Effector memory CD8-positive, alpha-beta T cell (primary cell): ENCODE data around the gene RCL1.
A peak's percentile ranks its signal among the peaks of the same experiment; 100 is the strongest.
"Not testable (repeated sequence)": the region's sequence is repeated elsewhere in the genome, so short reads cannot be mapped to it uniquely, and the experiment has no call there.

Experiments used
- ATAC-seq: fragments of 150-1000 bp; cut with Tn5 transposase; replicated peaks from 2 replicates; pipeline ENCODE4 v1.10.0; 2021; ENCODE audit warnings: mild to moderate bottlenecking, moderate library complexity
- DNase-seq, 3 experiments: peaks; one replicate each; pipeline ENCODE4 v3.0.0; 2021
- H3K27ac Mint-ChIP-seq, 2 donors: one replicate each; pipeline ENCODE4 v1.8.0; 2022; ENCODE audit warnings: mild to moderate bottlenecking in 2 of 2, mixed read lengths in 2 of 2, moderate library complexity in 2 of 2
- H3K27me3 Mint-ChIP-seq, 2 donors: one replicate each; pipeline ENCODE4 v1.8.0; 2022; ENCODE audit warnings: mixed read lengths in 2 of 2
- H3K36me3 Mint-ChIP-seq: one replicate; pipeline ENCODE4 v1.8.0; 2022; ENCODE audit warnings: mild to moderate bottlenecking, moderate library complexity, mixed read lengths; ENCODE audit not compliant: insufficient read depth
- H3K4me1 Mint-ChIP-seq, 2 donors: one replicate each; pipeline ENCODE4 v1.8.0; 2022; ENCODE audit warnings: low read depth in 2 of 2, mixed read lengths in 2 of 2
- H3K4me3 Mint-ChIP-seq, 2 donors: one replicate each; pipeline ENCODE4 v1.8.0; 2022; ENCODE audit warnings: mild to moderate bottlenecking in 2 of 2, mixed read lengths in 2 of 2, moderate library complexity in 2 of 2
- H3K9me3 Mint-ChIP-seq, 2 donors: one replicate each; pipeline ENCODE4 v1.8.0; 2022; ENCODE audit warnings: mixed read lengths in 2 of 2

RCL1 gene

DNA sequence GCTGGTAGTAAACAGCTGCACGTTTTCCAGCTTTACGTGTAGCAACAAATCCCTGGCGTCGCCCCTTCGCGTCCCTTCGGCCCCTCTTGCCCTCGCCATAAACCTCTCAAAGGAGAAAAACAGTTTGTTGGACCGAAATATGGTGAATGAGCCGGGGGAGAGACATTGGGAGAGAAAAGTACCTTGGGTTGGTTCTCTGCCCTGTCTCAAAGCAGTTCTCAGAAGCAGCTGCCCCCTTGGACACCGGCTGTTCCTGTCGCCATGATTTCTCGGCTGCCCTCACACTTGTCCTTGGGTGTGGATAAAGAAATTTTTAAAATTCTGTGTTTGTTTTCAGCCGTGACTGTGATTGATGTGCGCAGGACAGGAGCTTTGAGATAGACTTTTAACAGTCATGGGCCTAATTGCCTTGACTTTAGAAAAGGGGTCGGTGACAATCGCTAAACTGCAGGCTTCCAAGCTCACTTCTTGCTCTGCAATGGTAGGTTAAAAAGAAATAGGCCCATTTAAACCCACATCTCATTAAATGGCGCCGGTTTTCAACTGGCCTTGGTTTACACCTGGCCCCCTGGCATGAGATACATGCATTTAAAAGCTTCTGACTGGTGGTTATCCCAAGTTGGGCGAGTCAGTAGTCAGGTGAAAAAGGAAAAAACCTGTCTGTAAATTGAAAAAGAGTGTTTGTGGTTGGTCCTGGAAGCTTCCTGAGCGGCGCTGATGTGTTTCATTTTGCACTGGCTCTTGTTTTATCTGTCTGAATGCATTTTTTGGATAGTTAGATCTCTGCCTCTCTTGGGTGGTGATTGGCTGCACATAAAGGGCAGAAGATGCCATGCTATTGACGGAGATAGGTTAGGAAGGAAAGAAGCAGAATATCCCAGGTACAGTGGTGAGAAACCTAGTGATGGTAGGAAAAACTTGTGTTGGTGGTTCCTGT lies 983 bp downstream of the RCL1 start:
- Mint-ChIP-seq H3K4me1 (peaks cover 25 to 40% of the 10 kb centered on the region in 2 donors), H3K9me3 (no peaks in the 10 kb centered on the region), H3K27me3 (no peaks in the 10 kb centered on the region), H3K4me3 (peak overlapping the region; percentile 93 to 94), H3K27ac (peak overlapping the region; percentile 93 to 99), H3K36me3 (peaks cover 8% of the 10 kb centered on the region)
- ATAC-seq (no peak), DNase-seq (no peak)

DNA sequence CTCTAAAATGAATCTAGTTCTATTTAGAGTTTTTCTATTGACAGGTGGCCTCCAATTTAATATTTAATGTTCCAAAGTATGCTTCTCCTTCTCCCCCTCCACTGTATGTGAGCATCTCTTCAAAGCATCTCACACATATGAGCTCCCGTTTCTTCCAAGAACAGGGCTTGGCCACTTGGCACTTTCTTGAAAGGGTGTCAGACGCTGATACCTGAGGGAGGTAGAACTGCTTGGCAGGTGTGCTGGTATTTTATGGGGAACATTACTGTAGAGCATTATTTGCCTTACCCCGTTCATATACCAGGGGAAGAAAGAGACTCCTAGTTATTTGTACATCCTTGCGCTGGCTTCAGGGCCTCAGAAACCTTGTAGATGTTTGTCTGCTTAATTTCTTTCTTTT lies 1.9 kb downstream of the RCL1 start:
- peaks cover 8% of the 10 kb centered on the region for H3K36me3 Mint-ChIP-seq
- H3K27ac Mint-ChIP-seq: no peak overlapping the region
- no peaks in the 10 kb centered on the region for H3K27me3 Mint-ChIP-seq
- peak overlapping the region in 1 of 2 donors; percentile 93 for H3K4me3 Mint-ChIP-seq
- ATAC-seq (no peak), DNase-seq (no peak)
- H3K9me3 Mint-ChIP-seq: no peaks in the 10 kb centered on the region
- H3K4me1 Mint-ChIP-seq: peaks cover 27 to 44% of the 10 kb centered on the region in 2 donors

DNA sequence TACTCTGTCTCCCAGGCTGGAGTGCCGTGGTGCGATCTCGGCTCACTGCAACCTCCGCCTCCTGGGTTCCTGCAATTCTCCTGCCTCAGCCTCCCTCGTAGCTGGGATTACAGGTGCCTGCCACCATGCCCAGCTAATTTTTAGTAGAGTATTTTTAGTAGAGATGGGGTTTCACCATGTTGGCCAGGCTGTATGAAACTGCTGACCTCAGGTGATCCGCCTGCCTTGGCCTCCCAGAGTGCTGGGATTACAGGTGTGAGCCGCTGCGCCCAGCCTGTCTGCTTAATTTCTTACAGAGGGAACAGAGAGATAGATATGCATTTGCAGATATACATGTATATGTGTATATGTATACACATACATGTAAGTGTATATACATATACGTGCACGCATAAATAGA lies 2.4 kb downstream of the RCL1 start:
- H3K27ac Mint-ChIP-seq, ATAC-seq, H3K27me3 Mint-ChIP-seq, DNase-seq, H3K36me3 Mint-ChIP-seq, H3K4me3 Mint-ChIP-seq, H3K9me3 Mint-ChIP-seq: not testable (repeated sequence)
- H3K4me1 Mint-ChIP-seq: peaks cover 27 to 44% of the 10 kb centered on the region in 2 donors

DNA sequence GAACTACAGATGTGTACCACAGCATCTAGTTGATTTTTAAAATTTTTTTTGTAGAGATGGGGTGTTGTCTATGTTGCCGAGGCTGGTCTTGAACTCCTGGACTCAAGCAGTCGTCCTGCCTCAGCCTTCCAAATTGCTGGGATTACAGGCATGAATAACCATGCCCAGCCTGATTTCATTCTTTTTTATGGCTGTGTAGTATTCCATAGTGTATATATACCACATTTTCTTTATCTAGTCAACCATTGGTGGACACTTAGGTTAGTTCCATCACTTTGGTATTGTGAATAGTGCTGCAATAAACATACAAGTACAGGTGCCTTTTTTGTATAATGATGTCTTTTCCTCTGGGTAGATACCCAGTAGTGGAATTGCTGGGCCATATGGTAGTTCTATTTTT lies 3.8 kb downstream of the RCL1 start:
- no peak overlapping the region for H3K4me3 Mint-ChIP-seq
- no peak overlapping the region for H3K27ac Mint-ChIP-seq
- peaks cover 8% of the 10 kb centered on the region for H3K36me3 Mint-ChIP-seq
- peaks cover 29 to 44% of the 10 kb centered on the region in 2 donors for H3K4me1 Mint-ChIP-seq
- no peaks in the 10 kb centered on the region for H3K27me3 Mint-ChIP-seq
- H3K9me3 Mint-ChIP-seq: no peaks in the 10 kb centered on the region
- DNase-seq: no peak
- no peak for ATAC-seq

DNA sequence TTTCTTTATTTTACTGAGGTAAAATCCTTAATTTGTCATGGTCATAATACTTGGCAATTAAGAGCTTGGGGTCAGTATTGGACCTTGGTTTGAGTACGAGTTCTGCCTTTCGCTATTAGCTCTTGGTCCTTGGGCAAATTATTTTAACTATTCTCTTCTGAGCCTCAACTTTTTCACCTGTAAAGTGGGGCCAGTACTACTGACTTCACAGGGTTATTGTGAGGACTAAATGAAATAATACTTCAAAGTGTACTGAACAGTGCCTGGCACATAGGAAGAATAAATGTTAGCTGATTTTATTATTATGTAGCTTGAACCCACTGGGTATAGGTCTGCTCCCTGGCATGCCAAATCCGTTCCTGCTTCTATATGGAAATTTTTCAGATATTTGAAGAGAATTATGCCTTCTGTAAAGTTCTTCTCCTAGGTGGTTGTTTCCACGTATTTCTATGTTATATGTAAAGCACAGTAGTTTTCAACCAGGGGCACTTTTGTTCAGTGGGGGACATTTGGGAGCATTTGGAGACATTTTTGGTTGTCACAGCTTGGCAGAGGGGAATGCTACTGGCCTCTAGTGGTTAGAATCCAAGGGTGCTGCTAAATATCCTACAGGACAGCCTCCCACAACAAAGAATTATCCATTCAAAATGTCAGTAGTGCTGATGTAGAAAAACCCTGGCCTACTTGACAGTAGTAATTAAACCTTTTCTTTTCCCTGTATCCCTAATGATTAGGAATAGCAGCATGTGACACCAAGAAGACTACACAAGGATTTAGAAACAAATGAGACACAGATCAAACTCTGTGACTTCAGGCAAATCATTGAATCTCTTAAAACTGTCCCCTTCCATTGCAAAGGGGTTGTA lies 4.5 kb downstream of the RCL1 start:
- ATAC-seq: no peak
- Mint-ChIP-seq H3K9me3 (no peaks in the 10 kb centered on the region), H3K27ac (peak overlapping the region in 1 of 2 donors; percentile 21), H3K27me3 (no peaks in the 10 kb centered on the region), H3K4me3 (no peak overlapping the region), H3K36me3 (peaks cover 8% of the 10 kb centered on the region), H3K4me1 (peaks cover 26 to 38% of the 10 kb centered on the region in 2 donors)
- no peak for DNase-seq

DNA sequence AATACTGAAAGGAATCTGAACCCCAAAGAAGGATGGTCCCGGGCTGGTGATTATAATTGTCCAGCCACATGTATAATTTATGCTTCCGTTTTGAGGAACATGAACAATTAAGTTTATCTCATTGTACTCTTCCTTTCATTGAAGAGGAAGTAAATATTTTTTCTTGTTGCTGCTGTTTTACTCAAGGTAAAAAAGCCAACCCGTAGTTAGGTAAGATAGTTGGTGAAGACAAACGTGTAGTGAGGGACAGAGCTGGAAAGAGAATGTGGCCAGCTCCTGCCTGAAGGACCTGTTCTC lies 5.1 kb downstream of the RCL1 start:
- DNase-seq: no peak
- Mint-ChIP-seq H3K36me3 (peaks cover 5% of the 10 kb centered on the region), H3K9me3 (no peaks in the 10 kb centered on the region), H3K27ac (peak overlapping the region in 1 of 2 donors; percentile 21), H3K27me3 (no peaks in the 10 kb centered on the region), H3K4me1 (peaks cover 26 to 38% of the 10 kb centered on the region in 2 donors), H3K4me3 (no peak overlapping the region)
- ATAC-seq: no peak

DNA sequence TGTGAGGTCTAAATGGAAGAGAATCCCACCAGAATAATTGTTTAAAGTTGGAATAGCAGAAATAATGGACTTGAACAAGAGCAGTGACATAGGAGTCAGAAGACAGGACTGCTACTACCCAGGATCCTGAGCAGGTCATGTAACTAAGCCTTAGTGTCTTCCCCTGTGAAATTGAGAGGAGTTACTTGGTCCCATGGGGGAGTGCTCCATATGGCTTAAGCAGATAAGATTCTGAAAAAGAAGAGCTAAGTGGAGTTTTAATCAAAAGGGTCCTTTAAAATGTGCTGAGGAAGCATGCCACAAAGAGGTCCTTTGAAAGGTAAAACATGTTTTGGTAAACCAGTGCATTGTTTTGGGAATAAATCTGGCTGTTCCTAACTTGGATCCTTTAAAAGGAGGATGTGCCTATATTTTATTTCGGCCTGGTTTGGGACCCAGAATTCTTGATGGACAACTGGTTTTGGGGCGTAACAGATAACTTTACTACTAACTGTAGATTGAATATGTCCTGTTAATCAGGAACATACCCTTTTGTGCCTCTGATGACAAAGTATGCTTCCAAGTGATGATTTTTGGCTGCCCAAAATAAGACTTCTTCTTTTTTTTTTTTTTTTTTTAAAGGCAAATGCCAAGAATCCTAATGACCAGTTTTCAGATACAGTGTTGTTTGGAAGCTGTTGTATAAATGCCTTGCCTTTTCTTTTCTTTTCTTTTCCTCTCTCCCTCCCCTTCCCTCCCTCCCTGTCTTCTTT lies 5.7 kb downstream of the RCL1 start:
- no peak overlapping the region for H3K4me3 Mint-ChIP-seq
- no peaks in the 10 kb centered on the region for H3K36me3 Mint-ChIP-seq
- H3K9me3 Mint-ChIP-seq: no peaks in the 10 kb centered on the region
- no peaks in the 10 kb centered on the region for H3K27me3 Mint-ChIP-seq
- H3K4me1 Mint-ChIP-seq: peaks cover 24 to 38% of the 10 kb centered on the region in 2 donors
- no peak for ATAC-seq
- H3K27ac Mint-ChIP-seq: peak overlapping the region in 1 of 2 donors; percentile 21
- no peak for DNase-seq

DNA sequence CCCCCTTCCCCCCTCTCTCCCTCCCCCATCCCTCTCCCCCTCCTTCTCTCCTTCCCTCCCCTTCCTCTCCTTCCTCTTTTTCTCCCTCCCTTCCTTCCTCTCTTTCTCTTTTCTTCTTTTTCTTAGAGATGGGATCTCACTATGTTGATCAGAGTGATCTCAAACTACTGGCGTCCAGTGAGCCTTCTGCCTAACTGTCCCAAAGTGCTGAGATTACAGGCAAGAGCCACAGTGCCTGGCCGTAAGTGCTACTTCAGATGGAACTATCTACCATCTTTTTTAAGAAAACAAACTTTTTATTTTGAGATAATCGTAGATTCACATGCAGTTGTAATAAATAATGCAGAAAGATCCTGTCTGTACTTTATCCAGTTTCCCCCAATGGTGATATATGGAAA lies 6.3 kb downstream of the RCL1 start:
- no peak for ATAC-seq
- Mint-ChIP-seq H3K4me1 (peaks cover 26 to 40% of the 10 kb centered on the region in 2 donors), H3K27me3 (no peaks in the 10 kb centered on the region), H3K9me3 (no peaks in the 10 kb centered on the region), H3K27ac (no peak overlapping the region), H3K36me3 (no peaks in the 10 kb centered on the region), H3K4me3 (no peak overlapping the region)
- no peak for DNase-seq

DNA sequence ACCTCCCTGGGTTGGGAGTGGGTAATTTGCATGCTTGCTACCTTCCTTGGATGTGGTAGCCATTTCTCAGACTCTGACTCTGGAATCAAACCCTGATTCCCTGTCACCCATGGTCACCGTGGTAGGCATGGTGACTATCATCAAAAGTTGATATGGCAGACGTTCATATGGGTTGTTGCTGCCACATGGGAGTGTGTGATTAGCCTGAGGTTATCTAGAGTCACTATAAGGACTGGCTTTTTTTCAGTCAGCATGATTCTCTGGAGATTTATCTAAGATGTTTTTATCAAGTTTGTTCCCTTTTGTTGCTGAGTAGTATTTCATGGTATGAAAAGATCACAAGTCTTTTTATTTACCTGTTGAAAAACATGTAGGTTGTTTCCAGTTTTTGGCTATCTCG lies 7.0 kb downstream of the RCL1 start:
- peaks cover 21 to 33% of the 10 kb centered on the region in 2 donors for H3K4me1 Mint-ChIP-seq
- H3K9me3 Mint-ChIP-seq: no peaks in the 10 kb centered on the region

DNA sequence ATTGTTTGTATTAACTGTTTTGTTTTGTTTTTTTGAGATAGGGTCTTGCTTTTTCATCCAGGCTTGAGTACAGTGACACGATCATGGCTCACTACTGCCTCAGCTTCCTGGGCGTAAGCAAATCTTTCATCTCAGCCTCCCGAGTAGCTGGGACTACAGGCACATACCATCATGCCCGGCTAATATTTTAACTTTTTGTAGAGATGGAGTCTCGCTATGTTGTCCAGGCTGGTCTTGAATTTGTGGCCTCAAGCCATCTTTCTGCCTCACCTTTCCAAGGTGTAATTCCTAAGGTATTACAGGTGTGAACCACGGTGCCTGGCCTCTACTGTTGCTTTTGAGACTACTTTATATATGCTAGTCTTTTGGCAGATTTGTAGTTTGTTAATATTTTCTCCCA lies 8.4 kb downstream of the RCL1 start:
- Mint-ChIP-seq H3K27me3 (no peaks in the 10 kb centered on the region), H3K4me1 (peaks cover 20 to 24% of the 10 kb centered on the region in 2 donors), H3K36me3 (peaks cover 3% of the 10 kb centered on the region), H3K27ac (no peak overlapping the region), H3K4me3 (no peak overlapping the region), H3K9me3 (peaks cover 5 to 10% of the 10 kb centered on the region in 2 donors)
- DNase-seq (no peak), ATAC-seq (no peak)

More for the DNA sequence above, 7.0 kb downstream of the RCL1 start:
- no peak for ATAC-seq
- no peak for DNase-seq
- H3K36me3 Mint-ChIP-seq: peaks cover under 1% of the 10 kb centered on the region
- H3K27ac Mint-ChIP-seq: no peak overlapping the region
- no peaks in the 10 kb centered on the region for H3K27me3 Mint-ChIP-seq
- no peak overlapping the region for H3K4me3 Mint-ChIP-seq

DNA sequence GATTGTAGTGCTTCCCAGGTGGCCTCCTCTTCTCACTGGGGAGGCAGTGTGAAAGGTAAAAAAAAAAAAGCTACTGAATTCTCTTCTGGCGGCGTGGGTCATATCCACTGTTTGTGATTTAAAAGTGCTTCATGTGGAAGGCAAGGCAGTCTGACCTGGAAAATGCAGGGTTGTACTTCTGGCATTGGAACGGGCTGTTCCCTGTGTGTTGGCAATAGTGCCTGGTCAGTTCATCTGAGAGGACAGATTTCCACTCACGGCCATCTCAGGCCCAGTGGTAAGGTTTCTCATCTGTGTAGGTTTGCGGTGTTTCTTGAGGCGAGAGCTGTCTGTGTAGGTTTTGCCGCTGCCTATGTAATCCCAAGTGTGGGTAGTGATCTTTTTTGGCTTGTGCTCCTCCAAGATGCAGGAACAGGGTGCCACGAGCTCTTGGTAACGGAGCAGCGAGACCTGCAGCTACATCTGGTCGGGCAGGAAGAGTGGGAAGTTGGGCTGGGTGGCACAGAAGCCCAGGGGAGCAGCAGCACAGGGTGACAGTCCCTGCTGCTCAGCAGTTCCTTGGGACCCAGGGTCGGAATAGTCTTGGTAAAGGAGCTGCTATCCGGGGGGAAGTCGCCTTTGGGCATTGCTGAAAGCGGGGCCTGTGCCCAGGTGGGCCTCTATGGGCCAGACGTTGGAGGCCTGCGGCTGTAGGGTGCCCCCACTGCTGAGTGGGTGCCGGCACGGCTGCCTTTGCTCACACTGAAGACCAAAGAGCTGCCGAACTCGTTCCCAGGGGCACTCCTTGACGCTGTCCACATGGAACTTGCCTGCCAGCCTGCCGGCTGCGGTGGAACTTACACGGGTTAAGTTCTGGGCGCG lies 11.2 kb downstream of the RCL1 start:
- Mint-ChIP-seq H3K27me3 (no peaks in the 10 kb centered on the region), H3K4me3 (no peak overlapping the region), H3K36me3 (peaks cover 3% of the 10 kb centered on the region), H3K27ac (peak overlapping the region in 1 of 2 donors; percentile 12), H3K4me1 (peaks cover 14 to 24% of the 10 kb centered on the region in 2 donors), H3K9me3 (peaks cover 10 to 12% of the 10 kb centered on the region in 2 donors)
- ATAC-seq (no peak), DNase-seq (no peak)

DNA sequence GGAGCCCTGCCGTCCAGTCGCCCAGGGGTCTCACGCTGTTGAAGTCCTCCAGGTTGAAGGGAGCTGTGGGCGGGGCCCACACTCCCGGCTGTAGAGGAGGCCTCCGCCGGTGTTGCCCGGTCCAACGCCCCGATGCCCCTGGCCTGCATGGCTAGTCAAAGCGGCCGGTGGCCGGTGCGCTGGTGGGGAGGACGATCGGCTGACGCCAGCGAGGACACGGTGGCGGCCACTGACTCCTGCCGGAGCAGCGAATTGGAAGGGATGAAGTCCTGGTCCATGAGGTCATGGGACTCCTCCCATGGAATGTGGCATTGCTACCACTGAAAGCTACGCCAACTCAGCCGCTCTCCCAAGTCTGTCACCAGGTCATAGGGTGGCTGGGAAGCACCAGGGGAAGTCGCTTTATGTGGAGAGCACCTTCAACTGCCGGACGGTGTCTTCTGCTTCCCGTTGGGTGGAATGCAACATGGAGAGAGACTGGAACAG lies 11.8 kb downstream of the RCL1 start:
- Mint-ChIP-seq H3K4me1 (peaks cover 14 to 27% of the 10 kb centered on the region in 2 donors), H3K36me3 (peaks cover 3% of the 10 kb centered on the region), H3K27ac (no peak overlapping the region), H3K27me3 (no peaks in the 10 kb centered on the region), H3K4me3 (no peak overlapping the region), H3K9me3 (peaks cover 10 to 12% of the 10 kb centered on the region in 2 donors)
- DNase-seq (no peak), ATAC-seq (no peak)
